Coronary artery (tissue), 2 donors: Measurements from ENCODE around the gene CROCC.
"Not testable (repeated sequence)": the region's sequence is repeated elsewhere in the genome, so short reads cannot be mapped to it uniquely, and the experiment has no call there.

Experiments used
- DNase-seq: peaks from one replicate; pipeline ENCODE4 v3.0.0-alpha.2; 2017; ENCODE audit warnings: low spot score
- H3K27ac ChIP-seq, 2 donors: fragments of 200-600 bp; sonication (generic); one replicate each; pipeline ENCODE4 v1.5.1; 2016 to 2019
- H3K4me3 ChIP-seq: fragments of 200-600 bp; sonication (generic); 2 replicates; pipeline ENCODE4 v1.5.1; 2016; ENCODE audit warnings: mild to moderate bottlenecking, moderate library complexity
- TF ChIP-seq, protein P1 (sequence below): fragments of 200-600 bp; sonication (generic); IDR thresholded peaks from one replicate; pipeline ENCODE4 v1.5.1; 2019; ENCODE audit warnings: antibody characterized with exemption

CROCC gene

DNA sequence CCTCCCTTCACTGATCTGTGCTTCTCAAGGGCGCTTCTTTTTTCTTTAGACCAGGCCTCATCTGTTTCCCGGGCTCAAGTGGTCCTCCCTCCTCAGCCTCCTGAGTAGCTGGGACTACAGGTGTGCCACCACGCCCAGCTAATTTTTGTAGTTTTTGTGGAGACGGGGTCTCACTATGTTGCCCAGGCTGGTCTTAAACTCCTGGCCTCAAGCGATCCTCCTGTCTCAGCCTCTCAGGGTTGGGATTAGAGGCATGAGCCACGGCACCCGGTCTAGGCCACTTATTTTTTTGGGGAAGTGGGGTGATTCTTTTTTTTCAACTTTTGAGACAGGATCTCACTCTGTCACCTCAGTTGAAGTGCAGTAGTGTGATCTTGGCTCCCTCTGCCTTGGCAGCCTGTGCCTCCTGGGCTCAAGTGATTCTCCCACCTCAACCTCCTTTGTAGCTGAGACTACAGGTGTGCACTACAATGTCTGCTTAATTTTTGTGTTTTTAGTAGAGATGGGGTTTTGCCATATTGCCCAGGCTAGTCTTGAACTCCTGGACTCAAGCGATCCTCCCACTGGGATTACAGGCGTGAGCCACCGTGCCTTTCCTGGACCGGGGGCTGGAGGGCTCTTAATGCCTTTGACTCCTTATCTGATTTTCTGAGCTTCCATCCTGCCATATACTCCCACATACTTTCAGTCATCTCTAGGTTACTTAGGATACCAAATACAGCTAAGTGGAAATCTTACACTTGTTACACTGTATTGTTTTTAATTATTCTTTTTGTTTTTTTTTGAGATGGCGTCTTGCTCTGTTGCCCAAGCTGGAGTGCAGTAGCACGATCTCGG, 39.8 kb downstream of the CROCC start:
- DNase-seq = no peak
- TF ChIP-seq, protein P1, sequence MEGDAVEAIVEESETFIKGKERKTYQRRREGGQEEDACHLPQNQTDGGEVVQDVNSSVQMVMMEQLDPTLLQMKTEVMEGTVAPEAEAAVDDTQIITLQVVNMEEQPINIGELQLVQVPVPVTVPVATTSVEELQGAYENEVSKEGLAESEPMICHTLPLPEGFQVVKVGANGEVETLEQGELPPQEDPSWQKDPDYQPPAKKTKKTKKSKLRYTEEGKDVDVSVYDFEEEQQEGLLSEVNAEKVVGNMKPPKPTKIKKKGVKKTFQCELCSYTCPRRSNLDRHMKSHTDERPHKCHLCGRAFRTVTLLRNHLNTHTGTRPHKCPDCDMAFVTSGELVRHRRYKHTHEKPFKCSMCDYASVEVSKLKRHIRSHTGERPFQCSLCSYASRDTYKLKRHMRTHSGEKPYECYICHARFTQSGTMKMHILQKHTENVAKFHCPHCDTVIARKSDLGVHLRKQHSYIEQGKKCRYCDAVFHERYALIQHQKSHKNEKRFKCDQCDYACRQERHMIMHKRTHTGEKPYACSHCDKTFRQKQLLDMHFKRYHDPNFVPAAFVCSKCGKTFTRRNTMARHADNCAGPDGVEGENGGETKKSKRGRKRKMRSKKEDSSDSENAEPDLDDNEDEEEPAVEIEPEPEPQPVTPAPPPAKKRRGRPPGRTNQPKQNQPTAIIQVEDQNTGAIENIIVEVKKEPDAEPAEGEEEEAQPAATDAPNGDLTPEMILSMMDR = no peak
- H3K27ac ChIP-seq = peak overlapping the region; percentile 26 to 81
- H3K4me3 ChIP-seq = peak overlapping the region; percentile 79

DNA sequence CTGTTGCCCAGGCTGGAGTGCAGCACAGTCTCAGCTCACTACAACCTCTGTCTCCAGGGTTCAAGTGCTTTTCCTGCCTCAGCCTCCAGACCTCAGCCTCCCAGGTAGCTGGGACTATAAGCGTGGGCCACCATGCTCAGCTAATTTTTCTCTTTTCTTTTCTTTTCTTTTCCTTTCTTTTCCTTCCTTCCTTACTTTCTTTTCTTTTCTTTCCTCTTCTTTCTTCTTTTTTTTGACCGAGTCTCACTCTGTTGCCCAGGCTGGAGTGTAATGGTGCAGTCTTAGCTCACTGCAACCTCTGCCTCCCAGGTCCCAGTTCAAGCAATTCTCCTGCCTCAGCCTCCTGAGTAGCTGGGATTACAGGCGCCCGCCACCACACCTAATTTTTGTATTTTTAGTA, 42.4 kb downstream of the CROCC start:
- not testable (repeated sequence) for H3K27ac ChIP-seq, H3K4me3 ChIP-seq, DNase-seq

DNA sequence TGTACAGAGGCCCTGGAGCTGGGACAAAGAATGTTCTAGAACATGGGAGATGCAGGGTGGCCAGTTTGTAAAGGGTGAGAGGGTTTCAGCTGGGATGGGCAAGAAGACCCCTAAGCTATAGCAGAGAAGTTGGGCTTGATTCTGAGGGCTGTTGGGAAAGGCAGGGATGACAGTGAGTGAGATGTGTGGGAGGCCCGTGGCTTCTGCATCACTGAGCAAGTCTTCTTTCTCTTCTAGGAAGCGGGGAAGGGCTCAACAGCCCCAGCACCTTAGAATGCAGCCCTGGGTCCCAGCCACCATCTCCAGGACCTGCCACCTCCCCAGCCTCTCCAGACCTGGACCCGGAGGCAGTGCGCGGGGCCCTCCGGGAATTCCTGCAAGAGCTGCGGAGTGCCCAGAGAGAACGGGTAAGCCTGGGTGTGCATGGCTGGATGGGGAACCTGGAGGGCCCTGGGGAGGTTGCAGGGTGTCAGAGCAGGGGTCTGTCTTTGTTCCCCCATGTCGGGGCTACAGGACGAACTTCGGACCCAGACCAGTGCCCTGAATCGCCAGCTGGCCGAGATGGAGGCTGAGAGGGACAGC, 43.8 kb downstream of the CROCC start:
- no peak overlapping the region for H3K4me3 ChIP-seq

DNA sequence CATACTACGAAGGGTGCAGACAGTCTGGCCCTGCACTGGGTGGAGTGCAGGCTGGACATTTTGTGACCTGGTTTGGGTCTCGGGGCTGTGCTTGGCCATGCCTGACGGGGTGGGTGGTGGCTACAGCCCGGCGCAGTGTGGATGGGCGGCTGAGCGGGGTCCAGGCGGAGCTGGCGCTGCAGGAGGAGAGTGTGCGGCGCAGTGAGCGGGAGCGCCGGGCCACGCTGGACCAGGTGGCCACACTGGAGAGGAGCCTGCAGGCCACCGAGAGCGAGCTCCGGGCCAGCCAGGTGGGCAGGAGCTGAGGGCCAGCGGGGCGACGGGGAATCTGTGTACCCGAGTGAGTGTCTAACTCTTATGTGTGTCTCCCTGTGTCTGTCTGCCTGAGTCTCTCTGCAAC, 44.6 kb downstream of the CROCC start:
- DNase-seq = no peak
- H3K27ac ChIP-seq = peak overlapping the region; percentile 42 to 71
- TF ChIP-seq, protein P1 = no peak
- no peak overlapping the region for H3K4me3 ChIP-seq

More for the DNA sequence above, 43.8 kb downstream of the CROCC start:
- H3K27ac ChIP-seq = peak overlapping the region in 1 of 2 donors; percentile 42
- no peak for DNase-seq
- TF ChIP-seq, protein P1 = no peak

DNA sequence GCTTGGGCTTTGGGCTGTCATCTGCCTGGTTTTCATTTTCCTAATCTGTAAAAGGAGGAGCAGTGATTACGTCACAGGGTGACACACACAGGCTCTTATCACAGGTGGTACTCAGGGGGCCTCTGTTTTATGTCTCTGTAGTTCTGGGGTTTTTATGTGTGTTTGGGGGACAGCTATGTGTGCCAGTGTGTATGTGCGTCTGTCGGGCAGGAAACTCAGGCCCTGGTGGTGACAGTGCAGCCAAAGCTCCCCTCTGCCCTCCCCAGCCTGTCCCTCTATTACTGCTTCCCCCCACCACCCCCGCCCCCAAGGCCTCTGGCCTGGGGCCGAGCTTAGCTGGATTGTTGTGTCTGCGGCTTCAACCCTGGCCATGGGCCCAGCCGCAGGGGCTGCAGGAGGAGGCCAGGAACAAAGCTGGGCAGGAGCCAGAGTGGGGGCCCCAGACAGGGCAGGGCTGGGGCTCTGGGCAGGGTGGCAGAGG, 45.4 kb downstream of the CROCC start:
- TF ChIP-seq, protein P1 = no peak
- Histone ChIP-seq H3K27ac (peak overlapping the region; percentile 71 to 82), H3K4me3 (no peak overlapping the region)
- DNase-seq = peak; percentile 81

DNA sequence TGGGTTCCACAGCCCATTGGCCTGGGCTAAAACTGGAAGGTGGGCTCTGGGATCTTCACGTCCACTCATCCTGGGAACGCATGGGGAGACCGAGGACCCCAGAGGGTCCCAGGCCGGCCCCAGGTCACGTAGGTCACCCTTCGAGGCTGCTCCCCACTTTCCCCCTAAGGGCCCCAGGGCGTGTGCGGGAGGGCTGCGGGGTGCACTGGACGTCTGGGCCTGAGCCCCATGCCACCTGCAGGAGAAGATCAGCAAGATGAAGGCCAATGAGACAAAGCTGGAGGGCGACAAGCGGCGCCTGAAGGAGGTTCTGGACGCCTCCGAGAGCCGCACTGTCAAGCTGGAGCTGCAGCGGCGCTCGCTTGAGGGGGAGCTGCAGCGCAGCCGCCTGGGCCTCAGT, 46.2 kb downstream of the CROCC start:
- peak overlapping the region; percentile 71 to 82 for H3K27ac ChIP-seq
- DNase-seq = no peak
- H3K4me3 ChIP-seq = no peak overlapping the region
- TF ChIP-seq, protein P1 = no peak

DNA sequence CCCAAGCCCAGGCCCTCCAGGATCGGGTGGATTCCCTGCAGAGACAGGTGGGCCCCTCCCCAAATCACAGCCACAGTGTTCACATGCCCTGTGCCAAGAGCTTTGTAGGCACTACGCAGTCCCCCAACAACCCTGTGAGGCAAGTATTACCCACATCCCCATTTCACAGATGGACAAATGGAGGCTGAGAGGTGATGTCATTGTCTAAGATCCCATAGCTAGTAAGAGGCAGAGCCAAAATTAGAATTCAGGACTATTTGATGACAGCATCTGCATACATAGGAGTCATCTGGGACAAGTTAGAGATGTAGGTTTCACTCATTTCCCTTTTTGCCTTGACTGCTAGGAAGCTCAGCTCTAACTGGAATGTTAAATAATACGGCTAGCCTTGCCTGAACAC, 46.6 kb downstream of the CROCC start:
- DNase-seq = no peak
- TF ChIP-seq, protein P1 = no peak
- H3K4me3 ChIP-seq = no peak overlapping the region
- H3K27ac ChIP-seq = peak overlapping the region in 1 of 2 donors; percentile 16
